ACHN (cell line): Measurements from ENCODE around the gene MRPL11.
"Not testable (repeated sequence)": the region's sequence is repeated elsewhere in the genome, so short reads cannot be mapped to it uniquely, and the experiment has no call there.

Source experiments
- DNase-seq: peaks from one replicate; pipeline ENCODE4 v3.0.0-alpha.2; 2015
- in situ Hi-C: cut with HindIII; loops from 2 replicates; pipeline ENCODE4 v1.10.0; 2017; ENCODE audit warnings: low sequenced_read_pairs, low pct_ligation_motif_present, low pct_unique_long_range_greater_than_20kb

Gene MRPL11

GRCh38 chr11:66440101-66440939, 1.7 kb upstream of the MRPL11 start:
- in situ Hi-C loops, DNase-seq: not testable (repeated sequence)

DNA sequence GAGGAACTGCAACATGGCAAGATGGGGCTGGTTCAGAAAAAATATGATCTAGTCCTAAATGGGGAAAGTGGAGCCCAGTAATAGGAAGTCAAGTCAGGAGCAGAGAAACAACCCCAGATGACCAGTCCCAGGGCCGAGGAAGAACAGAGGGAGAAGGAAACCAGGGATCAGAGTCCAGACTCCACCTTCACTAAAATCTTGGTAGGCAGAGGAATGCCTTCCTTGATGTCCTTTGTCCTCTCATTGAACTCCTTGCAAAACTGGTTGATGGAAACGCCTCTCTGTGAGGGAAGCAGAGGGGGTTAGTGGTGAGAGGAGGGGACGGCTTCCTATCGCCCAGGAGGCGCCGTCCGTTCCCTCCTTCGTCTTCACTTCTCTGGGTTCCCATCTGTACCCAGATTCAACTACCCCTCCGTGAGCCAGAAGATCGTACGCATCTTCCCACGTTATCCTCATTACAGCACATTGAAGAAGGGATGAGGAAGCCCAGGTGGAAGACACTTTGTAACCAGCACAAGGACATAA, 607 bp downstream of the MRPL11 start:
- in situ Hi-C loops = no loop called here
- no peak for DNase-seq

- in situ Hi-C loops = no loop called here
- DNase-seq = no peak
Observed at GRCh38 chr11:66432597-66432996, 6.1 kb downstream of the MRPL11 start.

DNA sequence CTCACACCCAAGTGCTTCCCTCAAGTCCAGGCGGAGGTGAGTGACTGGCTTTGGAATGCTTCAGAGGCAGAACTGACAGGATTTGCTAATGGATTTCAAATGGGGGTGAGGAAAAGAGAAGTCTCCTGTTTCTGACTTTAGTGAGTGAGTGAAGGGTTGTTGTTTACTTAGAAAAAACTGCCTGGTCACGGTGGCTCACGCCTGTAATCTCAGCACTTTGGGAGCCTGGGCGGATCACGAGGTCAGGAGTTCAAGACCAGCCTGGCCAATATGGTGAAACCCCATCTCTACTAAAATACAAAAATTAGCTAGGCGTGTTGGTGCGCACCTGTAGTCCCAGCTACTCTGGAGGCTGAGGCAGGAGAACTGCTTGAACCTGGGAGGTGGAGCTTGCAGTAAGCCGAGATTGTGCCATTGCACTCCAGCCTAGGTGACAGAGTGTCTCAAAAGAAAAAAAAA, 6.7 kb downstream of the MRPL11 start:
- in situ Hi-C loops, DNase-seq: not testable (repeated sequence)

DNA sequence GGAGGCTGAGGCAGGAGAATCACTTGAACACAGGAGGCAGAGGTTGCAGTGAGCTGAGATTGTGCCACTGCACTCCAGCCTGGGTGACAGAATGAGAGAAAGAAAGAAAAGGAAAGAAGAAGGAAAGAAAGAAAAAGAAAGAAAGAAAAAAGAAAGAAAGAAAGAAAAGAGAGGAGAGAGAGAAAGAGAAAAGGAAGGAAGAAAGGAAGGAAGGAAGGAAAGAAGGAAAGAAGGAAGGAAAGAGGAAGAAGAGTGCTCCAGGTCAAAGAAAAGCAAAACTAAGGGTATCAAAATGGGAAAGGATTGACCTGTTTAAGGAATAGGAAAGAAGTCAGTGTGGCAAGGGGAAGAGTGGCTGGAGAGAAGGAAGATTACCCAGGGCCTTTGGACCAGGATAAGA, 7.4 kb downstream of the MRPL11 start:
- DNase-seq, in situ Hi-C loops: not testable (repeated sequence)

DNA sequence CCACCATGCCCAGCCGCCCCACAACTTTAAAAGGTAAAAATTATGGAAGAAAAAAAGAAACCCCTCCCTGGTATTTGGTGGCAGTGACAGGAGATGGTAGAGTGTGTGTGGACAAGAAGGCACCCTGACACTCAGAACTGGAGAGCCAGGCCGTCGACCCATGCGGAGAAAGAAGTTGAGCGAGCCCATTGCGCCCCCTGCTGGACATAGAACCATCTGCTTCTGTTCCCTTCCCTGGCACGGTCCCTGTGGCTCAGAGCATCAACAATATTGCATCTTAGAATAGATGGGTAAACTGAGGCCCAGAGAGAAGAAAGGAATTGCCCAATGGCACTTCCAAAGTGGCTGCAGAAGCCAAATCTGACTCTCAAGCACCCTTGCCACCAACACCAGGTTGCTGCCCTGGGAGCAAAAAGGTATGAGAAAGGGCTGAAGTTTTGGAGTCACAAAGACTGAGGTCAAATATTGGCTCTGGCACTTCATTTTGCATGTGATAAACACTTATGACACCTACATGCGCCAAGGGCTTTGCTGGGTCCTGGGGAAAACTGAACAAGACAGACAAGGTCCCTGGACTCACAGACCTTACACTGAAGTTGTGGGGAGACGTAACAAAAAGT, 8.6 kb downstream of the MRPL11 start:
- peak; percentile 60 for DNase-seq
- in situ Hi-C loops = no loop called here

DNA sequence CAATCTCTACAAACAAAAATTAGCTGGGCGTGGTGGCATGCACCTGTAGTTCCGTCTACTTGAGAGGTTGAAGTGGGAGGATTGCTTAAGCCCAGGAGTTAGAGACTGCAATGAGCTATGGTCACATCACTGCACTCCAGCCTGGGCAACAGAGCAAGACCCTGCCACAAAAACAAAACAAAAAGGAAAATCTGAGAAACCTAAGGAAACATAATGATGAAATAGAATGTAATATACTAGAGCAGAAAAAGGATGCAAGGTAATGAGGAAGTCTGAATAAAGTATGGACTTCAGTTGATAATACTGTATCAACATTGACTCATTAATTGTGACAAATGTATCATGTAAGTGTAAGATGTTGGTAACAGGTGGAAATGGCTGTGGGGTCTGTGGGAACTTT, 9.7 kb downstream of the MRPL11 start:
- in situ Hi-C loops = no loop called here

GRCh38 chr11:66426314-66426713, 12.3 kb downstream of the MRPL11 start:
- DNase-seq = no peak
- in situ Hi-C loops = no loop called here

More for the DNA sequence above, 9.7 kb downstream of the MRPL11 start:
- no peak for DNase-seq

- DNase-seq = peak; percentile 80
- in situ Hi-C loops = loop anchor here (25.0 kb wide), 1 partner anchor 266 kb away; the partner anchor contains the start of gene RBM4B
Observed at GRCh38 chr11:66421492-66422205, 17.0 kb downstream of the MRPL11 start.

DNA sequence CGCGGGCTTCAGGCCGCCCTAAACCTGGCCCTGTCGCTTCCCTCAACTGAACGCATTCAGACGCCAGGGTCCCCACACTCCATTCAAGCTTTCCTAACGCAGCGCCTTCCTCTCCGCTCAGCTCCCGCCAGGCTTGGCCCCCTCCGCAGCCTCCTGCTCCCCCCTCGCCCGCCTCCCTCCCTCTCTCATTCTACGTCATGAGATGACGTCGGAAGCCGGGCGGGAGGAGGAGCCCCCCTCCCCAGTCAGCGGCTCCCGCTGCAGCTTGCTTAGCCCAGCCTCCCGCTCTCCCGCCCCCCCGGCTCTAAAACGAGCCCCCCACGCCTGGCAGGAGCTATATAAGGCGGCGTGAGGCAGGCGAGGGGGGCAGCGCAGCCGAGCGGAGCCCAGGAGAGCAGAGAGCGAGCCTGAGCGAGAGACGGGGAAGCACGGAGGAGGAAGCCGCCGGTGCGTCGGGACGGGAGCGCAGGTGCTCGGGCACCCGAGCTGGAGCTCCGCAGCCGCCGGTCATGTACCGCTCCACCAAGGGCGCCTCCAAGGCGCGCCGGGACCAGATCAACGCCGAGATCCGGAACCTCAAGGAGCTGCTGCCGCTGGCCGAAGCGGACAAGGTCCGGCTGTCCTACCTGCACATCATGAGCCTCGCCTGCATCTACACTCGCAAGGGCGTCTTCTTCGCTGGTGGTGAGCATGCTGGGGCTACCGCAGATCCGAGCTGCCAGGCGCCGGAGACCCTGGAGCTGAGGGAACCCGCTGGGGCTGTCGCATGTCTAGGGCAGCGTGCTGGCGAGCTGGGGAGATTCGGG, 17.8 kb downstream of the MRPL11 start, which contains the start of gene NPAS4:
NPAS4 (plus strand) TSS at position 365 of the 806 bp plus-strand sequence; CDS start at position 510, 145 bp downstream.
- in situ Hi-C loops = loop anchor here (25.0 kb wide), 1 partner anchor 266 kb away; the partner anchor contains the start of gene RBM4B
- DNase-seq = no peak

DNA sequence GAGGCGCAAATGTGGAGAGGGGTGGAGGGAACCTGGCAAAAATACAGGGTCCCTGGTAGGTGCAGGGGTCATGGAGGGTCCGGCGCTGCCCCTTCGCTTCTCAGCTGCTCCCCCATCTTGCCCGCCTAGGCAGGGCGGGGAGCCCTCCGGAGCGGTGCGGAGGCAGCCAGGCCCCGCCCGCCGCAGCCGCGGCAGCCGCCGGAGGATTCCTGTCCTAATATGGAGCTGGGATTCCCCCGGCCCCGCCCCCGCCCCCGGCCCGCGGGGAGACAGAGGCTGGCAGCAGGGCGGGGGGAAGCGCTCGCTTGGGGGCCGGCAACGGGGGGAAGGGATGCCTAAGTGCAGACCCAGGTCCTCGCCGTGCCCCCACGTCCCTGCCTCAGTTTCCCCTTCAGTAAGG, 18.8 kb downstream of the MRPL11 start:
- in situ Hi-C loops = loop anchor here (25.0 kb wide), 1 partner anchor 267 kb away; the partner anchor contains the start of gene RBM4B
- DNase-seq = no peak

DNA sequence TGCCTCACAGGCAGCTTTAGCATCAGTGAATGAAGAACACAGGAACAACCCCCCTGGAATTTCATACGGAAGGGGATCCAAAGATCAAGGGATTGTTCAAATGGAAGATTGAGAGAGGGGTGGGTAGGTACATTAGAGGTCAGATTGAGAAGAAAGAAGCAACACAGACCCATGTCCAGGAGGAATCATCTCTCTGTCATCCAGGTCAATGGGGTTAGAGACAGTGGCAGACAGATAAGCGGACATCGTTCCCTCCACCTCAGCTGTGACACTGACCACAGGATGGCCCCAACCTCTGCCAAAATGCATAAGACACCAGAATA, 19.7 kb downstream of the MRPL11 start:
- DNase-seq = no peak
- in situ Hi-C loops = loop anchor here (25.0 kb wide), 1 partner anchor 268 kb away; the partner anchor contains the start of gene RBM4B

DNA sequence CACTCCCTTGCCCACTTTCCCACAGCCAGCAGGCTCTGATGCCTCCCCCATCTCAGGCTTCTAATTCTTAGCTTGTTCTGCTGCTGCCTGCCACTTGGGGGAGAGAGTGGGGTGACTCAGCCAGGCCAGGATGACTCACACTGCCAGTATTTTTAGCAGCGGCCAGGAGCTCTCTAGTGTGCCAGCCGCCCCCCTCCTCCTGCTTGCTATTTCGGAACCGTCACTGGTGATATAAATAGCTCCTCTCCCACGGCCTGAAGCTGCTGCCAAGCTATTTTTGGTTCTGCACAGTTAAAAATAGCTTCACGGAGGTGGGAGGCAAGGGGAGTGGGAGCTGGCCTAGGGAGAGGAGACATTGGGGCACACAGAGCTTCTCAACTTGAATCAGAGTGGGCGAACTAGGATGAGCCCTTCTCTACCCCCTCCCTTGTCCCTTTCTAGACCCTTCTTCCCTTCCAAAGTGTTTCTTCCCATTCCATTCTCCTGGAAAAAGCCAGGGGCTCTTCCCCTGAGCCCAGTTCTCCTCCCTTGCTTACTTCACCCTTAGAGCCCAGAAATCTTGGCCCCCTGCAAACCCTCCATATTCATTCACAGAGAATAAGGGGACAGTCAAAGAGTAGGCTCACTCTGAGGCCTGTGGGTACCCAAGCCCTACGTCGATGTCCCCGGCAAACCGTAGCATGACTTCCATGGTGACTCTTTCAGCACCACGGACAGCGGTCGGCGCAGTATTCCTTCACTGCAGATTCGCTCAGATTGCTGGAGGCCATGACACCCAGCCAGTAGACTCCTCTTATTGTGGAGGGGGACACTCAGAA, 20.3 kb downstream of the MRPL11 start:
- DNase-seq = peak; percentile 85
- in situ Hi-C loops = loop anchor here (25.0 kb wide), 1 partner anchor 269 kb away; the partner anchor contains the start of gene RBM4B

DNA sequence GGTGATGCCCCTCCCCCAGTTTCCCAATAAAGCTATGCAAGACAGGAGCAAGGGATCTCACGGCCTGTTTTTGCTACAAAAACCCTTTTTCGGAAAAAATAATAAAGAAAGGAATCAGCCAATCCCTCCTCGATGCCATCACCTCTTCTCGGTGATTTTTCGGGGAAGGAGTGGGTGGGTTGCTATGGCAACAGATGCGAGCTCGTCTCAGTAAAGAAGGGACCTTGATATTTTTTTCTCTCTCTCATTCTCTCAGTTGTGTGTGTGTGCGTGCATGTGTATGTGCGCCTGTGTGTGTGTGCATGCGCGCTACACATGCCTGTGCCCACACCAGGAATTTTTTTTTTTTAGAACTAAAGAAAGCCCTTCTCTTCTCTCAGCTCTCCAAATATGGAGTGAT, 21.6 kb downstream of the MRPL11 start:
- in situ Hi-C loops = loop anchor here (25.0 kb wide), 1 partner anchor 270 kb away; the partner anchor contains the start of gene RBM4B
- DNase-seq = no peak

GRCh38 chr11:66415423-66415822, 23.2 kb downstream of the MRPL11 start:
- in situ Hi-C loops = loop anchor here (25.0 kb wide), 1 partner anchor 272 kb away; the partner anchor contains the start of gene RBM4B
- DNase-seq = no peak

GRCh38 chr11:66414120-66414934, 24.3 kb downstream of the MRPL11 start:
- in situ Hi-C loops = loop anchor here (25.0 kb wide), 1 partner anchor 273 kb away; the partner anchor contains the start of gene RBM4B
- DNase-seq = no peak
